Measurements from ENCODE around the gene KCNC4.

Gene KCNC4

GRCh38 chr1:110172001-110172400 lies 38.1 kb upstream of the KCNC4 start:
- DNase-seq (ENCODE audit: low spot score) (no peak), ATAC-seq (ENCODE audit: low read depth) (no peak)
- H3K36me3 ChIP-seq (ENCODE audit: low read depth) = no peaks in the 10 kb centered on the region
- no peak for TF ChIP-seq CTCF (IDR thresholded peaks at IDR 0.05; ENCODE audit: poor library complexity, severe bottlenecking)
- H3K27ac ChIP-seq (ENCODE audit: poor library complexity, severe bottlenecking) = no peak overlapping the region
- H3K27me3 ChIP-seq (ENCODE audit: insufficient read depth, poor library complexity, severe bottlenecking) = no peaks in the 10 kb centered on the region
- H3K4me1 ChIP-seq (ENCODE audit: insufficient read depth, poor library complexity, severe bottlenecking) = no peaks in the 10 kb centered on the region
- no peaks in the 10 kb centered on the region for H3K9me3 ChIP-seq (ENCODE audit: severe bottlenecking)
- H3K4me3 ChIP-seq (ENCODE audit: severe bottlenecking) = no peak overlapping the region

- no peak for ATAC-seq (ENCODE audit: low read depth)
Observed at GRCh38 chr1:110173466-110174105, 36.5 kb upstream of the KCNC4 start.

DNA sequence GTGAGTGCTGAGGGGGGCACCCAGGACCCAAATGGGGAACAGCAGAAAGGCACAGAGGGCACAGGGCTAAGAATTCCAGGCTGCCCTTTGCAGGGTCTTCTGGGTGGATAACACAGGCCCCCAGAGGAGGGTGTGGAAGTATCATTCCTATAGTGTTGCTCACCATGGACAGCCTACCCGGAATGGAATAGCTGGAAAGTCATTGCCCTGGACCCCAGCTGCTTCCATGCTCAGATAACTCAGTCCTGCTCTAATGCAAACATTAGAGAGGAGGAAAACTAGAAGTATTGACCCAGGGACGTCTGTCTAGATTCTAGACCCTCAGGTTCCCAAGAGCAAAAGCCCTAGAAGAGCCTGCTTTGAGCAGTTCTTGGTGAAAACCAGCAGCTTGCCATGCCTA lies 35.2 kb upstream of the KCNC4 start:
- no peaks in the 10 kb centered on the region for H3K27me3 ChIP-seq (ENCODE audit: insufficient read depth, poor library complexity, severe bottlenecking)
- H3K27ac ChIP-seq (ENCODE audit: poor library complexity, severe bottlenecking) = no peak overlapping the region
- ATAC-seq (ENCODE audit: low read depth) = no peak
- DNase-seq (ENCODE audit: low spot score) = no peak
- H3K4me1 ChIP-seq (ENCODE audit: insufficient read depth, poor library complexity, severe bottlenecking) = no peaks in the 10 kb centered on the region
- TF ChIP-seq CTCF (IDR thresholded peaks at IDR 0.05; ENCODE audit: poor library complexity, severe bottlenecking) = no peak
- H3K36me3 ChIP-seq (ENCODE audit: low read depth) = no peaks in the 10 kb centered on the region
- no peak overlapping the region for H3K4me3 ChIP-seq (ENCODE audit: severe bottlenecking)
- no peaks in the 10 kb centered on the region for H3K9me3 ChIP-seq (ENCODE audit: severe bottlenecking)

More at GRCh38 chr1:110173466-110174105, 36.5 kb upstream of the KCNC4 start:
- Histone ChIP-seq H3K27ac (ENCODE audit: poor library complexity, severe bottlenecking) (no peak overlapping the region), H3K4me3 (ENCODE audit: severe bottlenecking) (no peak overlapping the region), H3K9me3 (ENCODE audit: severe bottlenecking) (no peaks in the 10 kb centered on the region), H3K4me1 (ENCODE audit: insufficient read depth, poor library complexity, severe bottlenecking) (no peaks in the 10 kb centered on the region), H3K27me3 (ENCODE audit: insufficient read depth, poor library complexity, severe bottlenecking) (no peaks in the 10 kb centered on the region), H3K36me3 (ENCODE audit: low read depth) (no peaks in the 10 kb centered on the region)
- no peak for TF ChIP-seq CTCF (IDR thresholded peaks at IDR 0.05; ENCODE audit: poor library complexity, severe bottlenecking)
- DNase-seq (ENCODE audit: low spot score) = no peak

- no peak for TF ChIP-seq CTCF (IDR thresholded peaks at IDR 0.05; ENCODE audit: poor library complexity, severe bottlenecking)
- Histone ChIP-seq H3K27me3 (ENCODE audit: insufficient read depth, poor library complexity, severe bottlenecking) (no peaks in the 10 kb centered on the region), H3K27ac (ENCODE audit: poor library complexity, severe bottlenecking) (no peak overlapping the region), H3K4me1 (ENCODE audit: insufficient read depth, poor library complexity, severe bottlenecking) (no peaks in the 10 kb centered on the region), H3K4me3 (ENCODE audit: severe bottlenecking) (no peak overlapping the region), H3K36me3 (ENCODE audit: low read depth) (no peaks in the 10 kb centered on the region), H3K9me3 (ENCODE audit: severe bottlenecking) (no peaks in the 10 kb centered on the region)
- DNase-seq (ENCODE audit: low spot score) (no peak), ATAC-seq (ENCODE audit: low read depth) (peak; percentile 25; the same call in 1 of the 3 replicates)
Observed at GRCh38 chr1:110176299-110176956, 33.7 kb upstream of the KCNC4 start.

- Histone ChIP-seq H3K4me3 (ENCODE audit: severe bottlenecking) (no peak overlapping the region), H3K36me3 (ENCODE audit: low read depth) (no peaks in the 10 kb centered on the region), H3K9me3 (ENCODE audit: severe bottlenecking) (no peaks in the 10 kb centered on the region), H3K4me1 (ENCODE audit: insufficient read depth, poor library complexity, severe bottlenecking) (no peaks in the 10 kb centered on the region), H3K27me3 (ENCODE audit: insufficient read depth, poor library complexity, severe bottlenecking) (no peaks in the 10 kb centered on the region), H3K27ac (ENCODE audit: poor library complexity, severe bottlenecking) (no peak overlapping the region)
- no peak for ATAC-seq (ENCODE audit: low read depth)
- no peak for DNase-seq (ENCODE audit: low spot score)
- TF ChIP-seq CTCF (IDR thresholded peaks at IDR 0.05; ENCODE audit: poor library complexity, severe bottlenecking) = no peak
Observed at GRCh38 chr1:110177775-110178174, 32.3 kb upstream of the KCNC4 start.
